Heart left ventricle (tissue), 16 donors: ENCODE results near the gene WFDC1. TPM values are rescaled to one million over a fixed set of nuclear protein-coding genes. Genes with fewer than 3 reads are reported as not detected.

Source experiments
- ATAC-seq, 4 donors: fragments of 200-7000 bp; cut with Tn5 transposase; one replicate each; pipeline ENCODE4 v1.9.1; 2020 to 2022; ENCODE audit warnings: moderate library complexity in 4 of 4, mild to moderate bottlenecking in 3 of 4, moderate number of reproducible peaks in 1 of 4
- DNase-seq, 5 donors: peaks; one replicate each; pipeline ENCODE4 v3.0.0-alpha.2; 2020
- H3K27ac ChIP-seq, 12 donors: fragments of 200-600 bp; sonication (generic) in 4 of 12; one replicate each; pipeline versions ENCODE4 v1.5.0 to v1.8.0; 2016 to 2022; ENCODE audit warnings: mild to moderate bottlenecking in 2 of 12
- H3K27me3 ChIP-seq, 9 donors: fragments of 200-600 bp; sonication (generic) in 2 of 9; one replicate each; pipeline versions ENCODE4 v1.5.1 to v1.8.0; 2016 to 2022; ENCODE audit warnings: mild to moderate bottlenecking in 3 of 9
- H3K36me3 ChIP-seq, 9 donors: fragments of 200-600 bp; sonication (generic) in 2 of 9; one replicate each; pipeline versions ENCODE4 v1.5.0 to v1.8.0; 2018 to 2022; ENCODE audit warnings: mild to moderate bottlenecking in 2 of 9
- H3K4me1 ChIP-seq, 12 donors: fragments of 200-600 bp; sonication (generic) in 4 of 12; one replicate each; pipeline versions ENCODE4 v1.5.0 to v1.8.0; 2016 to 2022; ENCODE audit warnings: mild to moderate bottlenecking in 3 of 12
- H3K4me3 ChIP-seq, 12 donors: fragments of 200-600 bp; sonication (generic) in 4 of 12; one replicate each; pipeline versions ENCODE4 v1.5.0 to v1.8.0; 2017 to 2022; ENCODE audit warnings: mild to moderate bottlenecking in 9 of 12, moderate library complexity in 4 of 12
- H3K9me3 ChIP-seq, 12 donors: fragments of 200-600 bp; sonication (generic) in 4 of 12; one replicate each; pipeline versions ENCODE4 v1.5.0 to v1.8.0; 2016 to 2022; ENCODE audit warnings: mild to moderate bottlenecking in 1 of 12
- POLR2A ChIP-seq, 2 donors: fragments of 450-650 bp; IDR thresholded peaks; one replicate each; pipeline ENCODE4 v1.6.1; 2017; ENCODE audit warnings: antibody characterized with exemption in 2 of 2, mild to moderate bottlenecking in 2 of 2, moderate library complexity in 2 of 2
- WGBS, 4 donors: extraction: QIAGEN DNeasy Blood & Tissue Kit in 2 of 4; methylation state at CpG; one replicate each; pipeline versions ENCODE4 v1.1.5 to v1.1.7; 2013 to 2018; 5-methylcytosine and 5-hydroxymethylcytosine counted together
- intact Hi-C, 10 donors: fragments of 100-400 bp; cut with DNase I; formaldehyde crosslinking; loops; one replicate each; pipeline versions ENCODE4 v1.11.1 to v1.14.2; 2022
- polyA plus RNA-seq, 2 donors: library from polyadenylated mRNA; stranded (reverse); fragments of 200-250 nt; gene quantifications; one replicate each; pipeline ENCODE4 v1.2.3, GENCODE V29; 2013
- total RNA-seq, 9 donors: library from RNA; depleted of rRNA in 2 of 9; stranded (reverse); fragments of >200 nt in 2 of 9; fragmentation: NEBNext Ultra II Directional in 3 of 9; extraction: Animal tissue kit (Norgen Biotek cat#: 25700) in 3 of 9; gene quantifications; one replicate each; pipeline versions ENCODE4 v1.1.0 to v1.2.4, GENCODE V29; 2016 to 2023
- TF ChIP-seq, protein P1 (sequence below), 12 donors: fragments of 200-600 bp; sonication (generic) in 4 of 12; IDR thresholded peaks; one replicate each; pipeline versions ENCODE4 v1.5.0 to v1.8.0; 2018 to 2022; ENCODE audit warnings: antibody characterized with exemption in 12 of 12, mild to moderate bottlenecking in 5 of 12
- donor health status: ischemic (EF 13 %, LVEDD 7.1; RV severe dilation, severe dysfunction).
- donor health status: healthy with polysubstance abuse.
- donor health status: DM: no; HTN: yes; CAD: no.
- donor health status: DM: no; HTN: no; CAD: no.
- donor health status: ischemic (EF 25% LVEDD 6.9; RV normal size, moderate dysfunction).
- donor health status: ischemic (EF 25% LVEDD 5.7; RV mildly dilated, moderate dysfunction).
- donor health status: healthy.
- donor health status: DM: yes; HTN: yes; CAD: no.
- donor health status: ischemic (EF 35%, LVEDD 5.7; RV mildly dilated, moderate dysfunction).
- donor health status: nonischemic (EF 11% LVEDD 7.7; RV severe dilation, severe dysfunction).
- donor health status: DM: yes; HTN: yes; CAD: no.
- donor health status: PGD.
- donor health status: ischemic (EF 29% LVEDD 5.4; RV normal size, mild dysfunction).
- donor health status: nonischemic (EF 23%, LVEDD 6.1; RV moderate dilation, normal function).

WFDC1 gene
- total and polyA plus RNA-seq, 11 donors: 0.50 to 5.4 (median 1.6) TPM

DNA sequence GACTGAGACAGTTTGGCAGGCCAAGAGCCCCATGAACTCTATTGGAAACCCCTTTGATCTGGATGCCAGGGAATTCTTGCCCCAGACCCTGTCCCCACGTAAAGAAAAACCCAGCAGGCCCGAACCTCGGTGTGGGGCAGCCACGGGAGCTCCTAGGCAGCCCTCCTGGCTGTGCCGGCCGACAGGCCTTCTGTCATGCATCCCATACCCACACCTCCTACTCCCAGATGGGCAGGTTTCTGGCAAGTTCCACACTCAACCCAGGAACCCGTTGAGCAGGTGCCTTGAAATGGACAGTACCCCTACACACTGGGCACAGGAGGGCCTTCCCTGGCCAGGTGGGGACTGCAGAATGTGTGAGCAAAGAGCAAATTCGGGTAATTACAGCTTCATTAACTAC lies 50.1 kb downstream of the WFDC1 start:
- no peak for ATAC-seq
- no peaks in the 10 kb centered on the region for H3K36me3 ChIP-seq
- WGBS, 4 donors: 78 to 92% (median 85%) methylated on average over 4 to 8 of the region's 8 CpGs
- H3K4me3 ChIP-seq: no peak overlapping the region
- no peak for TF ChIP-seq POLR2A (IDR thresholded peaks at IDR 0.05)
- TF ChIP-seq, protein P1, sequence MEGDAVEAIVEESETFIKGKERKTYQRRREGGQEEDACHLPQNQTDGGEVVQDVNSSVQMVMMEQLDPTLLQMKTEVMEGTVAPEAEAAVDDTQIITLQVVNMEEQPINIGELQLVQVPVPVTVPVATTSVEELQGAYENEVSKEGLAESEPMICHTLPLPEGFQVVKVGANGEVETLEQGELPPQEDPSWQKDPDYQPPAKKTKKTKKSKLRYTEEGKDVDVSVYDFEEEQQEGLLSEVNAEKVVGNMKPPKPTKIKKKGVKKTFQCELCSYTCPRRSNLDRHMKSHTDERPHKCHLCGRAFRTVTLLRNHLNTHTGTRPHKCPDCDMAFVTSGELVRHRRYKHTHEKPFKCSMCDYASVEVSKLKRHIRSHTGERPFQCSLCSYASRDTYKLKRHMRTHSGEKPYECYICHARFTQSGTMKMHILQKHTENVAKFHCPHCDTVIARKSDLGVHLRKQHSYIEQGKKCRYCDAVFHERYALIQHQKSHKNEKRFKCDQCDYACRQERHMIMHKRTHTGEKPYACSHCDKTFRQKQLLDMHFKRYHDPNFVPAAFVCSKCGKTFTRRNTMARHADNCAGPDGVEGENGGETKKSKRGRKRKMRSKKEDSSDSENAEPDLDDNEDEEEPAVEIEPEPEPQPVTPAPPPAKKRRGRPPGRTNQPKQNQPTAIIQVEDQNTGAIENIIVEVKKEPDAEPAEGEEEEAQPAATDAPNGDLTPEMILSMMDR (IDR thresholded peaks at IDR 0.05): no peak
- no peak for DNase-seq
- H3K4me1 ChIP-seq: no peaks in the 10 kb centered on the region
- peaks cover 0 to 3% (median 0%) of the 10 kb centered on the region in 9 donors for H3K27me3 ChIP-seq
- H3K27ac ChIP-seq: no peak overlapping the region
- H3K9me3 ChIP-seq: no peaks in the 10 kb centered on the region
- intact Hi-C loops: no loop called here

GRCh38 chr16:84347161-84347560 lies 52.5 kb downstream of the WFDC1 start:
- 82 to 88% (median 87%) methylated on average over 9 of the region's 9 CpGs for WGBS, 4 donors
- intact Hi-C loops: no loop called here
- H3K9me3 ChIP-seq: no peaks in the 10 kb centered on the region
- no peak overlapping the region for H3K4me3 ChIP-seq
- DNase-seq (no peak), ATAC-seq (no peak)
- no peaks in the 10 kb centered on the region for H3K4me1 ChIP-seq
- no peaks in the 10 kb centered on the region for H3K36me3 ChIP-seq
- no peak overlapping the region for H3K27ac ChIP-seq
- TF ChIP-seq, protein P1 (IDR thresholded peaks at IDR 0.05): no peak
- TF ChIP-seq POLR2A (IDR thresholded peaks at IDR 0.05): no peak
- H3K27me3 ChIP-seq: peaks cover 0 to 3% (median 0%) of the 10 kb centered on the region in 9 donors

DNA sequence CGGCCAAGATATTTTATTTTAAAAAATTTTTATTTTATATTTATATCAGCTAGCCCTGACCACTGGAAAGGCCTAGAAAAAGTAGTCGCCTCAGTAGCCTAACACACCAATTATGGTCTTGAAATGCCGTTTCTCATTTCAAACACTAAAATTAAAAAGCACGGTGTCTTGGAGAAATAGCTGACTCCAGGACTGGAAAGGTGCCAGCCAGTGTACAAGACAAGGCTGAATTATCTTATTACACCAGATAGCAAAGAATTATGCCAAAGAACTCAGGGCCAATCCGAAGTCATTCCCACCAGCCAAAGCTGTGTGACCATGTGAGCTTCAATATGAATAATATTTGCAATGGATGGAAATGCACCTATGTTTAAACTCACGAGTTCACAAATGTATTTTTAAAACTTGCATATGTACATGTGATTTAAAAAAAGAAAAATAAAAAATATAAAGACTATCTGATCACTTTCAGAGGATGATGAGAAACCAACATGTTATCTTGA lies 53.8 kb downstream of the WFDC1 start:
- Histone ChIP-seq H3K4me1 (no peaks in the 10 kb centered on the region), H3K27me3 (peaks cover 0 to 4% (median 0%) of the 10 kb centered on the region in 9 donors), H3K27ac (no peak overlapping the region), H3K36me3 (no peaks in the 10 kb centered on the region), H3K4me3 (no peak overlapping the region), H3K9me3 (no peaks in the 10 kb centered on the region)
- no peak for TF ChIP-seq POLR2A (IDR thresholded peaks at IDR 0.05)
- TF ChIP-seq, protein P1 (IDR thresholded peaks at IDR 0.05): no peak
- 73 to 82% (median 77%) methylated on average over 6 of the region's 6 CpGs for WGBS, 4 donors
- no peak for ATAC-seq
- intact Hi-C loops: no loop called here
- no peak for DNase-seq

GRCh38 chr16:84349862-84350684 lies 55.4 kb downstream of the WFDC1 start:
- ATAC-seq: no peak
- Histone ChIP-seq H3K36me3 (no peaks in the 10 kb centered on the region), H3K27me3 (peaks cover 0 to 7% (median 0%) of the 10 kb centered on the region in 9 donors), H3K4me3 (no peak overlapping the region), H3K27ac (no peak overlapping the region), H3K9me3 (no peaks in the 10 kb centered on the region), H3K4me1 (no peaks in the 10 kb centered on the region)
- no peak for DNase-seq
- TF ChIP-seq, protein P1 (IDR thresholded peaks at IDR 0.05): no peak
- TF ChIP-seq POLR2A (IDR thresholded peaks at IDR 0.05): no peak
- intact Hi-C loops: no loop called here
- 83 to 90% (median 88%) methylated on average over 11 of the region's 11 CpGs for WGBS, 4 donors
